ENCODE results near the gene ZNF385B.

ZNF385B gene

GRCh38 chr2:179677077-179677688 is 184.2 kb downstream of the ZNF385B start:
- TF ChIP-seq CTCF (IDR thresholded peaks at IDR 0.05; ENCODE audit: low read length) (no peak), EZH2 (IDR thresholded peaks at IDR 0.05; ENCODE audit: borderline replicate concordance, low read length) (no peak)
- Histone ChIP-seq H3K4me3 (ENCODE audit: low read depth, low read length, poor library complexity, severe bottlenecking) (no peak overlapping the region), H3K9me3 (ENCODE audit: low read length) (no peaks in the 10 kb centered on the region), H3K36me3 (ENCODE audit: insufficient read depth, low read length) (no peaks in the 10 kb centered on the region), H3K9ac (ENCODE audit: low read length) (no peak overlapping the region), H3K79me2 (ENCODE audit: insufficient read depth, low read length) (no peaks in the 10 kb centered on the region), H3K4me2 (ENCODE audit: low read length) (no peak overlapping the region), H3K9me2 (ENCODE audit: low read depth, low read length) (no peaks in the 10 kb centered on the region), H3F3A (ENCODE audit: insufficient read depth, low read length) (no peaks in the 10 kb centered on the region), H2AFZ (ENCODE audit: low read length) (no peak overlapping the region), H3K27me3 (ENCODE audit: insufficient read depth, low read length) (no peaks in the 10 kb centered on the region), H3K4me1 (ENCODE audit: insufficient read depth, low read length, severe bottlenecking) (no peaks in the 10 kb centered on the region), H3K27ac (ENCODE audit: low read depth, low read length, poor library complexity, severe bottlenecking) (no peak overlapping the region), H4K20me1 (ENCODE audit: insufficient read depth, low read length) (no peaks in the 10 kb centered on the region)

- H3K36me3 ChIP-seq (ENCODE audit: insufficient read depth, low read length), result no peaks in the 10 kb centered on the region
- no peak overlapping the region for H3K9ac ChIP-seq (ENCODE audit: low read length)
- H3K27ac ChIP-seq (ENCODE audit: low read depth, low read length, poor library complexity, severe bottlenecking), result no peak overlapping the region
- no peak overlapping the region for H3K4me3 ChIP-seq (ENCODE audit: low read depth, low read length, poor library complexity, severe bottlenecking)
- H3F3A ChIP-seq (ENCODE audit: insufficient read depth, low read length), result no peaks in the 10 kb centered on the region
- H3K27me3 ChIP-seq (ENCODE audit: insufficient read depth, low read length), result no peaks in the 10 kb centered on the region
- no peaks in the 10 kb centered on the region for H3K4me1 ChIP-seq (ENCODE audit: insufficient read depth, low read length, severe bottlenecking)
- H3K9me2 ChIP-seq (ENCODE audit: low read depth, low read length), result no peaks in the 10 kb centered on the region
- no peaks in the 10 kb centered on the region for H4K20me1 ChIP-seq (ENCODE audit: insufficient read depth, low read length)
- TF ChIP-seq CTCF (IDR thresholded peaks at IDR 0.05; ENCODE audit: low read length) (no peak), EZH2 (IDR thresholded peaks at IDR 0.05; ENCODE audit: borderline replicate concordance, low read length) (no peak)
- H2AFZ ChIP-seq (ENCODE audit: low read length), result no peak overlapping the region
- H3K4me2 ChIP-seq (ENCODE audit: low read length), result no peak overlapping the region
- H3K79me2 ChIP-seq (ENCODE audit: insufficient read depth, low read length), result no peaks in the 10 kb centered on the region
- H3K9me3 ChIP-seq (ENCODE audit: low read length), result no peaks in the 10 kb centered on the region
These were observed 186.0 kb downstream of the ZNF385B start for GRCh38 chr2:179675435-179675834.

- Histone ChIP-seq H3K27ac (ENCODE audit: low read depth, low read length, poor library complexity, severe bottlenecking) (no peak overlapping the region), H3K36me3 (ENCODE audit: insufficient read depth, low read length) (no peaks in the 10 kb centered on the region), H3K27me3 (ENCODE audit: insufficient read depth, low read length) (no peaks in the 10 kb centered on the region), H3K9me3 (ENCODE audit: low read length) (no peaks in the 10 kb centered on the region), H3K9me2 (ENCODE audit: low read depth, low read length) (no peaks in the 10 kb centered on the region), H3K4me1 (ENCODE audit: insufficient read depth, low read length, severe bottlenecking) (no peaks in the 10 kb centered on the region), H3K9ac (ENCODE audit: low read length) (no peak overlapping the region), H3K4me2 (ENCODE audit: low read length) (no peak overlapping the region), H4K20me1 (ENCODE audit: insufficient read depth, low read length) (no peaks in the 10 kb centered on the region), H2AFZ (ENCODE audit: low read length) (no peak overlapping the region), H3K4me3 (ENCODE audit: low read depth, low read length, poor library complexity, severe bottlenecking) (no peak overlapping the region), H3F3A (ENCODE audit: insufficient read depth, low read length) (no peaks in the 10 kb centered on the region), H3K79me2 (ENCODE audit: insufficient read depth, low read length) (no peaks in the 10 kb centered on the region)
- TF ChIP-seq EZH2 (IDR thresholded peaks at IDR 0.05; ENCODE audit: borderline replicate concordance, low read length) (no peak), CTCF (IDR thresholded peaks at IDR 0.05; ENCODE audit: low read length) (no peak)
These were observed 190.1 kb downstream of the ZNF385B start for GRCh38 chr2:179671043-179671981.

All from OCI-LY1 (cell line).